Mesenchymal stem cell (in vitro differentiated cells and primary cell): ENCODE data around the gene SAT1.
A peak's percentile ranks its signal among the peaks of the same experiment; 100 is the strongest.
"Not testable (repeated sequence)": the region's sequence is repeated elsewhere in the genome, so short reads cannot be mapped to it uniquely, and the experiment has no call there.

Source experiments
- DNase-seq: peaks from one replicate; pipeline ENCODE4 v3.0.0-alpha.2; 2013
- H2AFZ ChIP-seq: one replicate; pipeline ENCODE4 v1.6.1; 2013; ENCODE audit warnings: low read depth, mild to moderate bottlenecking, control low read depth, inconsistent platforms, low read length, moderate library complexity
- H2AK5ac ChIP-seq: 2 replicates; pipeline ENCODE4 v1.6.1; 2013; ENCODE audit warnings: low read length, moderate library complexity, mild to moderate bottlenecking, inconsistent platforms; ENCODE audit not compliant: severe bottlenecking
- H2BK120ac ChIP-seq: one replicate; pipeline ENCODE4 v1.6.1; 2013; ENCODE audit warnings: low read depth, mild to moderate bottlenecking, inconsistent platforms, low read length, moderate library complexity
- H2BK12ac ChIP-seq, 2 experiments: one replicate each; pipeline ENCODE4 v1.6.1; 2013; ENCODE audit warnings: inconsistent platforms in 2 of 2, low read length in 2 of 2, mild to moderate bottlenecking in 2 of 2, moderate library complexity in 2 of 2, control low read depth in 1 of 2
- H2BK15ac ChIP-seq: one replicate; pipeline ENCODE4 v1.6.1; 2013; ENCODE audit warnings: mild to moderate bottlenecking, low read depth, inconsistent platforms; ENCODE audit not compliant: poor library complexity, severe bottlenecking
- H2BK5ac ChIP-seq: 2 replicates; pipeline ENCODE4 v1.6.1; 2013; ENCODE audit warnings: low read depth, mild to moderate bottlenecking, low read length, control low read depth, inconsistent platforms; ENCODE audit not compliant: poor library complexity, severe bottlenecking
- H3K14ac ChIP-seq, 2 experiments: one replicate each; pipeline ENCODE4 v1.6.1; 2013; ENCODE audit warnings: inconsistent platforms in 2 of 2, low read length in 2 of 2, control low read depth in 1 of 2, mild to moderate bottlenecking in 1 of 2, moderate library complexity in 1 of 2
- H3K18ac ChIP-seq, 2 experiments: one replicate each; pipeline ENCODE4 v1.6.1; 2013; ENCODE audit warnings: inconsistent platforms in 2 of 2, low read length in 2 of 2, control low read depth in 1 of 2, low read depth in 1 of 2, mild to moderate bottlenecking in 1 of 2
- H3K23ac ChIP-seq, 2 experiments: one replicate each; pipeline ENCODE4 v1.6.1; 2013; ENCODE audit warnings: inconsistent platforms in 2 of 2, low read length in 2 of 2, mild to moderate bottlenecking in 2 of 2, moderate library complexity in 2 of 2, control low read depth in 1 of 2
- H3K27ac ChIP-seq: 2 replicates; pipeline ENCODE4 v1.5.1; 2013; ENCODE audit warnings: mild to moderate bottlenecking, moderate library complexity, low read length, control low read depth, inconsistent platforms; ENCODE audit not compliant: poor library complexity, severe bottlenecking
- H3K27me3 ChIP-seq, 2 experiments: 2 replicates each; pipeline versions ENCODE4 v1.6.1 to v1.7.0; 2013; ENCODE audit warnings: low read length in 2 of 2, mild to moderate bottlenecking in 2 of 2, moderate library complexity in 2 of 2, control low read depth in 1 of 2, inconsistent platforms in 1 of 2; ENCODE audit not compliant: control insufficient read depth in 1 of 2, insufficient read depth in 1 of 2
- H3K36me3 ChIP-seq, 2 experiments: 2 replicates each; pipeline versions ENCODE4 v1.6.1 to v1.7.0; 2013; ENCODE audit warnings: low read length in 2 of 2, control low read depth in 1 of 2, inconsistent platforms in 1 of 2, low read depth in 1 of 2, mild to moderate bottlenecking in 1 of 2; ENCODE audit not compliant: insufficient read depth in 2 of 2, control insufficient read depth in 1 of 2
- H3K4ac ChIP-seq, 2 experiments: one replicate each; pipeline ENCODE4 v1.6.1; 2013; ENCODE audit warnings: inconsistent platforms in 2 of 2, low read length in 2 of 2, mild to moderate bottlenecking in 2 of 2, moderate library complexity in 2 of 2, control low read depth in 1 of 2, low read depth in 1 of 2
- H3K4me1 ChIP-seq: 2 replicates; pipeline ENCODE4 v1.6.1; 2013; ENCODE audit warnings: low read depth, low read length, control low read depth; ENCODE audit not compliant: control insufficient read depth, insufficient read depth
- H3K4me2 ChIP-seq: 2 replicates; pipeline ENCODE4 v1.6.1; 2013; ENCODE audit warnings: low read length, mild to moderate bottlenecking, inconsistent platforms; ENCODE audit not compliant: poor library complexity, severe bottlenecking
- H3K4me3 ChIP-seq, 2 experiments: 2 replicates each; pipeline versions ENCODE4 v1.5.1 to v1.7.0; 2013; ENCODE audit warnings: low read length in 2 of 2, mild to moderate bottlenecking in 2 of 2, control low read depth in 1 of 2, low read depth in 1 of 2; ENCODE audit not compliant: insufficient read depth in 1 of 2
- H3K79me1 ChIP-seq: replicated peaks from 2 replicates; pipeline ENCODE4 v1.6.1; 2013; ENCODE audit warnings: mild to moderate bottlenecking, control low read depth, low read length, inconsistent platforms; ENCODE audit not compliant: poor library complexity, severe bottlenecking
- H3K9ac ChIP-seq: 2 replicates; pipeline ENCODE4 v1.7.0; 2013; ENCODE audit warnings: mild to moderate bottlenecking, low read length, moderate library complexity
- H3K9me3 ChIP-seq: 2 replicates; pipeline ENCODE4 v1.7.0; 2013; ENCODE audit warnings: mild to moderate bottlenecking, low read length; ENCODE audit not compliant: control insufficient read depth
- H4K8ac ChIP-seq: one replicate; pipeline ENCODE4 v1.6.1; 2013; ENCODE audit warnings: inconsistent platforms, mild to moderate bottlenecking, low read length, moderate library complexity
- H4K91ac ChIP-seq: one replicate; pipeline ENCODE4 v1.6.1; 2013; ENCODE audit warnings: mild to moderate bottlenecking, low read length, inconsistent platforms
- WGBS: methylation state at CpG from one replicate; pipeline ENCODE4 v1.1.7; 2013; ENCODE audit warnings: mixed read lengths; 5-methylcytosine and 5-hydroxymethylcytosine counted together

The SAT1 gene

DNA sequence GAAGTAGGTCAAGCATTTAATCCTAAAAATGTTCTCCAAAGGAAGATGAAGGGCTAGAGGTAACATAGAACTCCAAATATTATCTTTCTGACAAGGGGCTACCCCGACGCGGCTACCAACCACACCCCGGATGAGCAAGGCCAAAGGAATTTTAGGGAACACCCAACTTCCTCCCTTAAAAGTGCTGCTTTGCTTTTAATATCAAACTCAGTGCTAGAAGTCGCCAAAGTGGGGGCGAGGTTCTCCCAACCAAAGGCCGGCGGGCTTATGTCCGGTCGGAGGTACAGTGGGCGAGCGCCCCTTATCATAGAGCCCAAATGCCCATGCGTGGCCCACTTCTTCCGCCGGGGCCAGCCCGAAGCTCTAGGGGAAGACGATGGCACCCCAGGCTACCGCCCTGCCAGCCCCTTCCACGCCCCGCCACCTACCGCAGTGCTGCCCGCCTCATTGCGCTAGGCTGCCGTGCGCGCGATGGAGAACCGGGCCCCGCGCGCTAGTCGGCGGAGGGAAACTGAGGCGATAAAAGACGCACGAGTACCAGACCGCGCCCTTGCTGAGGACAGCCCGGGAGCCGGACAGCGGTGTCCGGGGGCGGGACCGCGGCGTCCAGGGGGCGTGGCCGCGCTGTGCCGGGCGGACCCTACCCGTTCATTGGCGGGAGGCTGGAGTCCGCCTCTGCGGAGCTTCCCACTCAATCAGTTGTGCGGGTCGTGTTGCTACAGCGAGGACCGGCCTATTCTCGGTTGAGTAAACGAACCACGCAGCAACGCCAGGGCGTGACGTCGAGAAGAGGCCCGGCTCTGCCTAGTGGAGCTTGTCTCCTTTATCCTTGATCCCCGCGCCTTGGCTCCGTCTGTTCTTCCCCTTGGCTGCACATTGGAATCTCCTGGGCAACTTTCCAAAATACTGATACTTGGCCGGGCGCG, 40.0 kb upstream of the SAT1 start, which contains the start of gene ACOT9:
Gene ACOT9 (minus strand): TSS at position 580 of the 926 bp plus-strand sequence. CDS start 132 bp downstream, at position 448.
- Histone ChIP-seq H3K4ac (peak within 1 kb of the TSS in 1 of 2 experiments; percentile 73), H3K36me3 (no peaks in the 10 kb centered on the region), H3K9me3 (no peaks in the 10 kb centered on the region)

DNA sequence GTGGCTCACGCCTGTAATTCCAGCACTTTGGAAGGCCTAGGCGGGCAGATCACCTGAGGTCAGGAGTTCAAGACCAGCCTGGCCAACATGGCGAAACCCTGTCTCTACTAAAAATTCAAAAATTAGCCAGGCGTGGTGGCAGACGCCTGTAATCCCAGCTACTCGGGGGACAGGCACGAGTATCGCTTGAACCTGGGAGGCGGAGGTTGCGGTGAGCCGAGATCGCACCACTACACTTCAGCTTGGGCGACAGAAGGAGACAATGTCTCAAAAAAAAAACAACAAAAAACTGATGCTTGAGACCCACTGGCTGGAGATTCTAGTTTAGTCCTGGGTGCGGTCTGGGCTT, 39.4 kb upstream of the SAT1 start:
- not testable (repeated sequence) for H4K91ac ChIP-seq, H3K27me3 ChIP-seq, H3K14ac ChIP-seq, H2BK120ac ChIP-seq, H3K18ac ChIP-seq, H3K79me1 ChIP-seq, H2BK15ac ChIP-seq, H2AK5ac ChIP-seq, H3K4ac ChIP-seq, H2BK12ac ChIP-seq, DNase-seq, H2BK5ac ChIP-seq, H3K4me2 ChIP-seq, H3K36me3 ChIP-seq, H3K9me3 ChIP-seq, H4K8ac ChIP-seq, H3K23ac ChIP-seq, H3K4me1 ChIP-seq
- Histone ChIP-seq H3K27ac (peak overlapping the region; percentile 32), H3K4me3 (peak overlapping the region; percentile 22 to 84), H3K9ac (peak overlapping the region; percentile 98), H2AFZ (peak overlapping the region; percentile 27)
- WGBS: 79% methylated on average over 13 of the region's 14 CpGs

More for the DNA sequence above, 40.0 kb upstream of the SAT1 start, which contains the start of gene ACOT9:
- Histone ChIP-seq H3K27ac (peak within 1 kb of the TSS; percentile 95), H3K23ac (no peak within 1 kb of the TSS), H2BK12ac (peak within 1 kb of the TSS in 1 of 2 experiments; percentile 84), H4K91ac (peak within 1 kb of the TSS; percentile 97), H2BK5ac (peak within 1 kb of the TSS; percentile 67), H3K4me3 (peak within 1 kb of the TSS; percentile 79 to 84), H2AFZ (peak within 1 kb of the TSS; percentile 27), H3K79me1 (no peaks in the 10 kb centered on the region), H3K4me1 (no peaks in the 10 kb centered on the region), H3K14ac (no peak within 1 kb of the TSS), H2AK5ac (no peak within 1 kb of the TSS), H3K18ac (peak within 1 kb of the TSS; percentile 70 to 72), H3K27me3 (no peaks in the 10 kb centered on the region), H3K9ac (peak within 1 kb of the TSS; percentile 98), H2BK120ac (peak within 1 kb of the TSS; percentile 49), H2BK15ac (peak within 1 kb of the TSS; percentile 28), H3K4me2 (peak within 1 kb of the TSS; percentile 66), H4K8ac (peak within 1 kb of the TSS; percentile 41)
- peak; percentile 96 for DNase-seq
- under 1% methylated on average over 61 of the region's 73 CpGs for WGBS

DNA sequence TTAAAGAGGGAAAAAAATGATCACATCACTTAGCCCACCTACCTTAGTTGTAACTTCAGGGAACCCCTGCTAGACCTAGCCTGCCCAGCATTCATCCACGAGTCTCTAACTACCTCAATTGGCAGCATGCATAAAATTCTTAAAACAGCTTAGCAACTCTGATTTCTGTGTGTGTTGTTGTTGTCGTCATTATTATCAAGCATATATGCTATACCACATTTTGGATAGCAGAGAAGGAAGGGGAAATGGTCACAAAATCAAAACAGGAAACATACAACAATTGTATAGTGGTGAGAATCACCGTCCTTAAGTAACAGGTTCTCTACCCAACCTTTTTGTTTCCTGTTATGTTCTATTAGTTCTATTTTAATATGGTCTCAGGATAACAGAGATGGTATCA, 37.2 kb upstream of the SAT1 start:
- Histone ChIP-seq H4K8ac (no peak overlapping the region), H2BK5ac (no peak overlapping the region), H3K23ac (no peak overlapping the region), H3K9me3 (no peaks in the 10 kb centered on the region), H2BK12ac (no peak overlapping the region), H3K36me3 (no peaks in the 10 kb centered on the region), H3K4me3 (no peak overlapping the region), H3K4me2 (no peak overlapping the region), H3K27me3 (peaks cover 0 to 3% of the 10 kb centered on the region in 2 experiments), H3K9ac (no peak overlapping the region), H2AK5ac (no peak overlapping the region), H3K4me1 (no peaks in the 10 kb centered on the region), H3K4ac (no peak overlapping the region), H2BK120ac (no peak overlapping the region), H2AFZ (no peak overlapping the region), H3K79me1 (no peaks in the 10 kb centered on the region), H4K91ac (no peak overlapping the region), H3K27ac (no peak overlapping the region), H2BK15ac (no peak overlapping the region), H3K18ac (no peak overlapping the region), H3K14ac (no peak overlapping the region)
- no CpG with 5 or more reads among the region's 3 CpGs for WGBS
- DNase-seq: no peak

DNA sequence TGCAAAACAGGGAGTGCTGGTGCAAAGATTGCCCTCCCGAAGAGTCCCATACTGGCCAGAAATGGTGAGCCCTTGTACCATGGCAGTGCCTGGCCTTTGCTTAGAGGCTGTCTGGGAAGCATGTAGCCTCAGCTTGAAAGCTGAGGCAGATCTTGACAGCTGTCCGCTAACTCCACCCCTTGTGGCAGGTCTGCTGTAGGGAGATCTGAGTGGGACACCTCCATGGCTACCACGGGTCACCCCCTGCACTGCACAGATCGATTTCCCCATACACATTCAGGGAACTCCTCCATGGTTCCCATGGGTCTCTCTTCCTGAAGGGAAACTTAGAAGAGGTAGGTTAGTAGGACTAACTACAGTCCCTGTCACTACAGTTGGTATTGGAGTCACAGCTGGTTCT, 33.8 kb upstream of the SAT1 start:
- Histone ChIP-seq H3K4ac (no peak overlapping the region), H3K79me1 (no peaks in the 10 kb centered on the region), H3K4me2 (no peak overlapping the region), H3K27ac (no peak overlapping the region), H3K14ac (no peak overlapping the region), H2AK5ac (no peak overlapping the region), H3K36me3 (no peaks in the 10 kb centered on the region), H2BK5ac (no peak overlapping the region), H3K18ac (no peak overlapping the region), H3K9me3 (no peaks in the 10 kb centered on the region), H2BK12ac (no peak overlapping the region), H2AFZ (no peak overlapping the region), H2BK120ac (no peak overlapping the region), H4K8ac (no peak overlapping the region), H3K9ac (no peak overlapping the region), H3K27me3 (peaks cover 0 to 3% of the 10 kb centered on the region in 2 experiments), H3K23ac (no peak overlapping the region), H4K91ac (no peak overlapping the region), H3K4me3 (no peak overlapping the region), H3K4me1 (no peaks in the 10 kb centered on the region), H2BK15ac (no peak overlapping the region)
- DNase-seq: no peak
- WGBS: 100% methylated on average over 1 of the region's 4 CpGs
